GM12878 (cell line): ENCODE results near the gene MYO16. TPM values are rescaled to one million over a fixed set of nuclear protein-coding genes. Genes with fewer than 3 reads are reported as not detected.

Experiments used
- ATAC-seq: fragments of 200-7000 bp; cut with Tn5 transposase; 3 replicates; pipeline ENCODE4 v1.9.1; 2020; ENCODE audit warnings: mild to moderate bottlenecking, moderate library complexity
- BruUV-seq: library from RNA; stranded (reverse); fragments of 400-500 nt; replicated peaks from 2 replicates; lab custom pipeline; 2021; lab: Mats Ljungman, UMichigan
- CTCF ChIA-PET: fragments of 300-600 bp; sonication (Branson Sonifier 250); formaldehyde crosslinking; extraction: SDS; loops from one replicate; lab custom pipeline; 2021; ENCODE audit warnings: inconsistent platforms; lab: Yijun Ruan, JAX
- POLR2A ChIA-PET: fragments of 350-600 bp; formaldehyde crosslinking; extraction: SDS; loops from one replicate; lab custom pipeline; 2021; ENCODE audit warnings: inconsistent platforms; lab: Charles Lee
- RAD21 ChIA-PET: fragments of 300-600 bp; sonication (Branson Sonifier 250); formaldehyde crosslinking; loops from one replicate; lab custom pipeline; 2023; ENCODE audit warnings: antibody characterized with exemption; ENCODE audit not compliant: unreplicated experiment; lab: Charles Lee
- SMC1A ChIA-PET: fragments of 300-600 bp; sonication (Branson Sonifier 250); formaldehyde crosslinking; loops from one replicate; lab custom pipeline; 2023; ENCODE audit not compliant: unreplicated experiment, uncharacterized antibody; lab: Charles Lee
- DNase-seq: peaks from one replicate; pipeline ENCODE4 v3.0.0-alpha.2; 2011; ENCODE audit warnings: low read depth, low spot score
- FAIRE-seq: peaks from 3 replicates; lab custom pipeline; 2011; peaks lifted over from hg19 to GRCh38; lab: Jason Lieb, UNC
- H2AFZ ChIP-seq: 2 replicates; pipeline ENCODE4 v1.6.0; 2011; ENCODE audit warnings: low read depth, low read length, control low read depth; ENCODE audit not compliant: control insufficient read depth
- H3K27ac ChIP-seq: 2 replicates; pipeline ENCODE4 v1.5.1; 2011; ENCODE audit warnings: control low read depth; ENCODE audit not compliant: control insufficient read depth, insufficient read depth
- H3K27me3 ChIP-seq, 2 experiments: replicated peaks in 1 of 2; 2 replicates each; pipeline versions ENCODE4 v1.6.0 to v1.6.1; 2011; ENCODE audit warnings: low read length in 1 of 2; ENCODE audit not compliant: control insufficient read depth in 2 of 2, insufficient read depth in 2 of 2
- H3K36me3 ChIP-seq, 2 experiments: 2 replicates each; pipeline ENCODE4 v1.5.1; 2011; ENCODE audit warnings: low read length in 1 of 2; ENCODE audit not compliant: control insufficient read depth in 2 of 2, insufficient read depth in 2 of 2
- H3K4me1 ChIP-seq: 2 replicates; pipeline ENCODE4 v1.6.1; 2011; ENCODE audit warnings: mild to moderate bottlenecking, low read length, moderate library complexity, mixed read lengths; ENCODE audit not compliant: control insufficient read depth, insufficient read depth
- H3K4me2 ChIP-seq: 2 replicates; pipeline ENCODE4 v1.6.0; 2011; ENCODE audit warnings: control low read depth; ENCODE audit not compliant: control insufficient read depth, insufficient read depth
- H3K4me3 ChIP-seq: fragments of 200-600 bp; sonication (generic); 2 replicates; pipeline ENCODE4 v1.5.1; 2016
- H3K79me2 ChIP-seq: 2 replicates; pipeline ENCODE4 v1.6.0; 2011; ENCODE audit warnings: low read length; ENCODE audit not compliant: control insufficient read depth, insufficient read depth
- H3K9ac ChIP-seq: 2 replicates; pipeline ENCODE4 v1.8.0; 2011; ENCODE audit warnings: low read length, control low read depth, mixed read lengths; ENCODE audit not compliant: control insufficient read depth, insufficient read depth
- H3K9me3 ChIP-seq: replicated peaks from 3 replicates; pipeline ENCODE4 v1.5.1; 2011; ENCODE audit warnings: mild to moderate bottlenecking, low read length; ENCODE audit not compliant: control insufficient read depth, insufficient read depth
- H4K20me1 ChIP-seq: 2 replicates; pipeline ENCODE4 v1.6.0; 2011; ENCODE audit not compliant: control insufficient read depth, insufficient read depth
- CREB1 ChIP-seq: IDR thresholded peaks from 2 replicates; pipeline ENCODE4 v1.6.1; 2012; ENCODE audit warnings: low read depth, mild to moderate bottlenecking, inconsistent platforms
- IKZF2 ChIP-seq, 2 experiments: fragments of 450-650 bp; IDR thresholded peaks; 2 replicates each; pipeline ENCODE4 v1.6.1; 2017; ENCODE audit warnings: mild to moderate bottlenecking in 2 of 2, moderate library complexity in 2 of 2
- STAT1 ChIP-seq: fragments of 450-650 bp; conservative IDR thresholded peaks from 2 replicates; pipeline ENCODE4 v1.6.1; 2014; ENCODE audit warnings: antibody characterized with exemption, mild to moderate bottlenecking
- ZZZ3 ChIP-seq: IDR thresholded peaks from 2 replicates; pipeline ENCODE4 v1.6.1; 2011; ENCODE audit warnings: low read depth; ENCODE audit not compliant: control insufficient read depth, insufficient read length
- WGBS: methylation state at CpG from one replicate; pipeline ENCODE4 v1.1.6; 2016; ENCODE audit warnings: low lambda C conversion rate; ENCODE audit not compliant: insufficient replicate concordance, insufficient coverage; ENCODE audit errors: missing lambda C conversion rate; 5-methylcytosine and 5-hydroxymethylcytosine counted together
- in situ Hi-C: fragments of 300-500 bp; cut with MboI; formaldehyde crosslinking; loops from 9 replicates; pipeline ENCODE4 v1.14.3; 2018; ENCODE audit warnings: mixed read lengths
- intact Hi-C: fragments of 100-400 bp; cut with micrococcal nuclease; formaldehyde crosslinking; loops from one replicate; pipeline ENCODE4 v1.14.2; 2022; ENCODE audit not compliant: unreplicated experiment
- polyA plus RNA-seq, 11 experiments: library from polyadenylated mRNA; depleted of rRNA in 4 of 11; unstranded in 6 of 11; stranded (reverse) in 5 of 11; fragments of >200 nt; fragmentation: Nextera tagmentation in 4 of 11; fragmentation: Illumina TruSeq in 1 of 11; extraction: Ambion mirVana in 4 of 11; extraction: Trizol in 1 of 11; gene quantifications; 1 replicate in 1 of 11; 2 replicates in 10 of 11; pipeline versions ENCODE4 v1.2.1 to v1.2.3, GENCODE V29; 2011 to 2016; ENCODE audit warnings: inconsistent platforms in 2 of 11, missing spikeins in 2 of 11, low read depth in 1 of 11
- total RNA-seq, 4 experiments: library from RNA; depleted of rRNA in 3 of 4; stranded (reverse); fragments of >200 nt in 3 of 4; fragmentation: Illumina TruSeq in 1 of 4; extraction: Trizol in 1 of 4; gene quantifications; 2 replicates each; pipeline versions ENCODE4 v1.2.1 to v1.2.3, GENCODE V29; 2013 to 2021

Gene MYO16
- total and polyA plus RNA-seq, 10 of the 15 experiments (the other 5 are each of a cell fraction or from before 2014, with no cell fraction given) = under 0.01 to 1.7 (median 0.05) TPM; not detected in 4

DNA sequence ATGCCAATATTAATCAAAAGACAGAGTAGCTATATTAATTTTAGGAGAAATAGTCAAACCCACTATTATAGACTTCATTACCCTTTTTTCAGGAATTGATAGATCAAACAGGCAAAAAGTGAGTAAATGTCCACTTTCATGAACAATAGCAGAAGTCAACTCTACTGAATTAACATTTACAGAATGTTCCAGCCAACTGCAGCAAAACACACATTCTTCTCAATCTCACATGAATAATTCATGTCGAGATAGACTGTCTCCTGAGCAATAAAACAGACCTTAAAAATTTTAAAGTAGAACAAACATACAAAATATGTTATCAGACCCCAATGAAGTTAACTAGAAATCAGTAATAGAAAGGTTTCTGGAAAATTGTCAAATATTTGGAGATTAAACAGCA, 118.4 kb downstream of the MYO16 start:
- no peak for FAIRE-seq
- intact Hi-C loops (no loop called here), in situ Hi-C loops (no loop called here)
- Histone ChIP-seq H3K9ac (no peak overlapping the region), H4K20me1 (no peaks in the 10 kb centered on the region), H2AFZ (no peak overlapping the region), H3K27ac (no peak overlapping the region), H3K4me1 (no peaks in the 10 kb centered on the region), H3K9me3 (no peaks in the 10 kb centered on the region), H3K4me3 (no peak overlapping the region), H3K27me3 (no peaks in the 10 kb centered on the region), H3K4me2 (no peak overlapping the region), H3K36me3 (no peaks in the 10 kb centered on the region), H3K79me2 (no peaks in the 10 kb centered on the region)
- ATAC-seq = no peak
- SMC1A ChIA-PET = no interaction called here
- DNase-seq = no peak
- no peak for TF ChIP-seq IKZF2 (IDR thresholded peaks at IDR 0.05)
- no peak for TF ChIP-seq CREB1
- POLR2A ChIA-PET = no interaction called here
- RAD21 ChIA-PET = no interaction called here
- CTCF ChIA-PET = interaction anchor here (0.6 to 1.9 kb wide), 2 partner anchors 10 to 169 kb away, joined by 3 to 6 read pairs; no protein-coding TSS in a partner anchor
- 0% methylated on average over 1 of the region's 1 CpG for WGBS
- no TSS peak for BruUV-seq

DNA sequence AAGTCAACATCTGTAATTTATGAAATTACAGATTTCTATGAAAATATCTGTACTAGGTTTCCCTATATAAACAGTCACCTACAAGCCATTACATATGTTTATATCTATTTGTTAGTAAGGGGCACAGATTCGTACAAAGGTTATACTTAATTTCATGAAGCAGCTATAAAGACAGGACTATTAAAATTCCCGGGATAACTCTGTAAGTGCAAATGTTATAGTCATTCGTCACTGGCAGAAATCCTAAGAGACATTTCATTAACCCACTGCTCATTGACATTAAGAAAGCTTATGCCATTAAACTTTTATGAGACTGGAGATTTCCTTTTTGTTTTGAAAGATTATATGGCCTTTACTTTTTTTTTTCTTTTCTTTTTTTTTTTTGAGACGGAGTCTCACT, 122.9 kb downstream of the MYO16 start:
- in situ Hi-C loops (no loop called here), intact Hi-C loops (no loop called here)
- DNase-seq (no peak), FAIRE-seq (peak; percentile 77), ATAC-seq (no peak)
- CTCF ChIA-PET = no interaction called here
- no peak overlapping the region for H2AFZ ChIP-seq
- 11% methylated on average over 3 of the region's 4 CpGs for WGBS
- no peaks in the 10 kb centered on the region for H4K20me1 ChIP-seq
- no peak overlapping the region for H3K4me2 ChIP-seq
- no TSS peak for BruUV-seq
- H3K27ac ChIP-seq = no peak overlapping the region
- H3K79me2 ChIP-seq = no peaks in the 10 kb centered on the region
- H3K27me3 ChIP-seq = no peaks in the 10 kb centered on the region
- no peak overlapping the region for H3K4me3 ChIP-seq
- no peak for TF ChIP-seq STAT1
- TF ChIP-seq ZZZ3 = no peak
- H3K36me3 ChIP-seq = no peaks in the 10 kb centered on the region
- POLR2A ChIA-PET = no interaction called here
- no peaks in the 10 kb centered on the region for H3K9me3 ChIP-seq
- SMC1A ChIA-PET = interaction anchor here (0.7 kb wide), 1 partner anchor 153 kb away, joined by 3 read pairs; no protein-coding TSS in a partner anchor
- H3K4me1 ChIP-seq = no peaks in the 10 kb centered on the region
- H3K9ac ChIP-seq = no peak overlapping the region
- RAD21 ChIA-PET = no interaction called here
